Smooth muscle cell (in vitro differentiated cells): Measurements from ENCODE around the gene MTUS2. TPM values are rescaled to one million over a fixed set of nuclear protein-coding genes. Genes with fewer than 3 reads are reported as not detected.

Source experiments
- DNase-seq: peaks from one replicate; lab custom pipeline; 2025; ENCODE audit not compliant: unreplicated experiment; lab: John Stamatoyannopoulos, UW
- H2AFZ ChIP-seq: fragments of 200-600 bp; sonication (generic); 2 replicates; pipeline ENCODE4 v1.6.0; 2016; ENCODE audit warnings: antibody characterized with exemption, low read depth, mild to moderate bottlenecking
- H3F3A ChIP-seq: fragments of 200-600 bp; sonication (generic); 2 replicates; pipeline ENCODE4 v1.6.0; 2017; ENCODE audit warnings: antibody characterized with exemption, low read depth
- H3K27ac ChIP-seq: fragments of 200-600 bp; sonication (generic); 2 replicates; pipeline ENCODE4 v1.5.1; 2016; ENCODE audit warnings: low read depth, mild to moderate bottlenecking
- H3K27me3 ChIP-seq: fragments of 200-600 bp; sonication (generic); 2 replicates; pipeline ENCODE4 v1.6.1; 2016; ENCODE audit warnings: low read depth, mild to moderate bottlenecking
- H3K36me3 ChIP-seq: fragments of 200-600 bp; sonication (generic); 2 replicates; pipeline ENCODE4 v1.5.1; 2016; ENCODE audit warnings: low read depth
- H3K4me1 ChIP-seq: fragments of 200-600 bp; sonication (generic); 2 replicates; pipeline ENCODE4 v1.5.1; 2016; ENCODE audit warnings: low read depth
- H3K4me2 ChIP-seq: fragments of 200-600 bp; sonication (generic); 2 replicates; pipeline ENCODE4 v1.6.0; 2016; ENCODE audit warnings: mild to moderate bottlenecking
- H3K4me3 ChIP-seq: fragments of 200-600 bp; sonication (generic); 2 replicates; pipeline ENCODE4 v1.5.1; 2016; ENCODE audit warnings: mild to moderate bottlenecking
- H3K79me2 ChIP-seq: fragments of 200-600 bp; sonication (generic); 2 replicates; pipeline ENCODE4 v1.6.0; 2016; ENCODE audit warnings: low read depth, mild to moderate bottlenecking
- H3K9ac ChIP-seq: fragments of 200-600 bp; sonication (generic); 2 replicates; pipeline ENCODE4 v1.6.0; 2016; ENCODE audit warnings: low read depth
- H3K9me3 ChIP-seq: fragments of 200-600 bp; sonication (generic); replicated peaks from 2 replicates; pipeline ENCODE4 v1.5.1; 2016; ENCODE audit warnings: low read depth
- H4K20me1 ChIP-seq: fragments of 200-600 bp; sonication (generic); 2 replicates; pipeline ENCODE4 v1.6.0; 2016; ENCODE audit warnings: low read depth
- WGBS: methylation state at CpG from one replicate; pipeline ENCODE4 v1.1.7; 2016; ENCODE audit warnings: low lambda C conversion rate; 5-methylcytosine and 5-hydroxymethylcytosine counted together
- polyA plus RNA-seq: library from polyadenylated mRNA; unstranded; fragments of >200 nt; fragmentation: Nextera tagmentation; extraction: Ambion mirVana; gene quantifications from 2 replicates; pipeline ENCODE4 v1.2.1, GENCODE V29; 2016
- total RNA-seq: library from RNA; depleted of rRNA; stranded (reverse); fragments of >200 nt; gene quantifications from 2 replicates; pipeline ENCODE4 v1.2.3, GENCODE V29; 2014
- TF ChIP-seq, protein P1 (sequence below): fragments of 200-600 bp; sonication (generic); IDR thresholded peaks from 2 replicates; pipeline ENCODE4 v1.5.1; 2017; ENCODE audit warnings: borderline replicate concordance, mild to moderate bottlenecking, antibody characterized with exemption; ENCODE audit not compliant: insufficient read depth, poor library complexity, severe bottlenecking

Gene MTUS2
- total and polyA plus RNA-seq, 2 experiments from 2014 or later = 0.06 to 0.63 TPM

DNA sequence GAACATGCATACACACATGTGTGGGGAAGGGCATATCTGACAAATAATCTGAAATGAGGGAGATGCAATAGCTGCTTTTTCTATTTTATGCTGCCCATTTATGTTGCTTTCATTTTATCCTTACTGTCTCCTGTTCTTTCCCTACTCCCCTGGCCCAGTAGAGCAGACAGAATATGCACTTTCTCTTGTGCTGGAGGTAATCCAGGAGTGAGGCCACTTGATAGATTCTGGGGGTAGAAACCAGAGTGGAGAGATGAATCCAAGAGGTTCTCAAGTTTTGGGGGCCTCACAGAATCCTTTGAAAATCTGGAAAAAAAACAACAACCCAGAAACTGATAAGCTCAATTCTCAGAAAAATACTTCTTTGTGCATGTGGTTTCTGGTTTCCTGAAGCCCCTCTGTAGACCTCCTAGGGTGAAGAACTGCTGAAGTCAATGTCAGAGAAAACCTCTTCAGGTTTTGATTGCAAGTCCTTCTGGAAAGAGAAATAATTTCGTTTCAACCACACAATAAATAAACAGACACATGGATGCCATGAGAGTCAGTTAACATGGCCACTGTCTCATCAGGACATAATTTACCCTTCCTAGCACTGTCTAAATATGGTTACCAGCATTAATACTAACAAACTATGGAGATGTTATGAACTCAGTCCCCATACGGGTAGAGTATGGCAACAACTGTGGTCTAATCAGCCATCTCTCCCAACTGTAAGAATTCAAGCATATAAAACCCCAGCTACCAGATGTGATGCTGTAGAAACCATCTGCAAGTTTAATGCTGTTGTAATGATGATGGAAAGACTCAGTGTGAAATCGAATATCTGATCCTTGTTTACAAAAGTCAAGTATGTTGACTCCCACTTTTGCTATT lies 419.8 kb downstream of the MTUS2 start:
- H3K27ac ChIP-seq = no peak overlapping the region
- no peak for DNase-seq
- no peak overlapping the region for H2AFZ ChIP-seq
- H3F3A ChIP-seq = no peaks in the 10 kb centered on the region
- H3K79me2 ChIP-seq = no peaks in the 10 kb centered on the region
- no peaks in the 10 kb centered on the region for H3K9me3 ChIP-seq
- H3K4me3 ChIP-seq = no peak overlapping the region
- H3K4me1 ChIP-seq = no peaks in the 10 kb centered on the region
- no peak overlapping the region for H3K4me2 ChIP-seq
- H3K27me3 ChIP-seq = no peaks in the 10 kb centered on the region
- TF ChIP-seq, protein P1, sequence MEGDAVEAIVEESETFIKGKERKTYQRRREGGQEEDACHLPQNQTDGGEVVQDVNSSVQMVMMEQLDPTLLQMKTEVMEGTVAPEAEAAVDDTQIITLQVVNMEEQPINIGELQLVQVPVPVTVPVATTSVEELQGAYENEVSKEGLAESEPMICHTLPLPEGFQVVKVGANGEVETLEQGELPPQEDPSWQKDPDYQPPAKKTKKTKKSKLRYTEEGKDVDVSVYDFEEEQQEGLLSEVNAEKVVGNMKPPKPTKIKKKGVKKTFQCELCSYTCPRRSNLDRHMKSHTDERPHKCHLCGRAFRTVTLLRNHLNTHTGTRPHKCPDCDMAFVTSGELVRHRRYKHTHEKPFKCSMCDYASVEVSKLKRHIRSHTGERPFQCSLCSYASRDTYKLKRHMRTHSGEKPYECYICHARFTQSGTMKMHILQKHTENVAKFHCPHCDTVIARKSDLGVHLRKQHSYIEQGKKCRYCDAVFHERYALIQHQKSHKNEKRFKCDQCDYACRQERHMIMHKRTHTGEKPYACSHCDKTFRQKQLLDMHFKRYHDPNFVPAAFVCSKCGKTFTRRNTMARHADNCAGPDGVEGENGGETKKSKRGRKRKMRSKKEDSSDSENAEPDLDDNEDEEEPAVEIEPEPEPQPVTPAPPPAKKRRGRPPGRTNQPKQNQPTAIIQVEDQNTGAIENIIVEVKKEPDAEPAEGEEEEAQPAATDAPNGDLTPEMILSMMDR = no peak
- no peaks in the 10 kb centered on the region for H4K20me1 ChIP-seq
- H3K9ac ChIP-seq = no peak overlapping the region
- no peaks in the 10 kb centered on the region for H3K36me3 ChIP-seq
- 51% methylated on average over 3 of the region's 3 CpGs for WGBS

DNA sequence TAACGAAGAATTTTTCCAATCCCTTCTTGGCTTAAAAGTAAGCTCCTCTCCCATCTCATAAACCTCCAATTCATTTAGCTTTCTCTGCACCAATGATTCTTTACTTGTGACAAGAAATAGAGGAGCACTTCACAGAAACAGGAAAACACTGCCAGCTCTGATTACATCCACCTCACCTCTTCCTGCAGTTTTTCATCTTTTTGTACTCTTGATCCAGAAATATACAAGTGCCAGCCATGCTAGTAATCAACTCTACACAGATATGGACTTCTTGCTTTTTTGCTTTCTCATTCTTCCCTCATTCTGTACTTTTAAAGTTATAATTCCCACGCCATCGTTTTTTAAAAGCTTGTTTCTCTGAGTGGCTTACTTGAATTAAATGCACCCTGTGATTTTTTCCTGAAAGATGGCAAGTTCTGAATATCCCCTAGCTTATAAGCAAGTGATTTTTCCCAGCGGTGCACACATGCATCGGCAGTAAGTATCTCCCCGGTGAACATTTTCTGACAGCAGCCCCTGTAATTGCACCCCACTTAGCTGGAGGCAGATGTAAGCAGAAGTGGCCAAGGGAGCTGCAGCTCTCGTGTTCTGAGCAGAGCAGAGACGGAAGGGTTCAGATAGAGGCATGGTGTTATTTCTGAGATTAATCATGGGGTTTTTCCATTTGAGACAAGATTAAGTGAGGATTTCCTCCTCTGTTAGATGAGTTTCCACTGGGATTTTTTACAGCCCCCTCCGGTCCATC lies 434.7 kb downstream of the MTUS2 start:
- TF ChIP-seq, protein P1 = no peak
- Histone ChIP-seq H3K4me2 (peak overlapping the region; percentile 64), H3K36me3 (no peaks in the 10 kb centered on the region), H3K9me3 (no peaks in the 10 kb centered on the region), H3K9ac (no peak overlapping the region), H3F3A (peaks cover 13% of the 10 kb centered on the region), H4K20me1 (no peaks in the 10 kb centered on the region), H3K79me2 (no peaks in the 10 kb centered on the region), H3K4me1 (no peaks in the 10 kb centered on the region), H3K4me3 (no peak overlapping the region), H3K27me3 (no peaks in the 10 kb centered on the region), H3K27ac (peak overlapping the region; percentile 52), H2AFZ (peak overlapping the region; percentile 13)
- no peak for DNase-seq
- WGBS = 33% methylated on average over 9 of the region's 9 CpGs

DNA sequence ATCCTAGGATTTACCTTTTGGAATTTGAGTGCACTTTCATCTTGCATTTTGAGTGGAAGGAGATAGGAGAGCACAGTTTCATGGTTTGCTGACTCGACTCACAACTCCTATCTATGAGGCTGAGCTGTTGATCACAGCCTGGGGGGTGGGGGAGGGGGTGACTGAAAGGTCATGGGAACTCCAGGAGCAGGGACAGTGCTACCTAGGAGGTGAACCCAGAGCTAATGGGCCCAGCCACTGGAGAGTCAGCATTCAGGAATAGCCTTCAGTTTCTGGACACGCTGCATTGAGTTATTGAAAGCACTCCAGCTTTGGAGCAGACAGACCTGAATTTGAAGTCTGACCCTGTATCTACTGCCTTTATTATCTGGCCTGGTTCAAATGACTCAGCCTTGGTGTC lies 435.4 kb downstream of the MTUS2 start:
- Histone ChIP-seq H3K4me1 (no peaks in the 10 kb centered on the region), H3K9ac (no peak overlapping the region), H3K9me3 (no peaks in the 10 kb centered on the region), H3K4me2 (peak overlapping the region; percentile 64), H3K27me3 (no peaks in the 10 kb centered on the region), H2AFZ (no peak overlapping the region), H3K79me2 (no peaks in the 10 kb centered on the region), H3K4me3 (no peak overlapping the region), H3F3A (peaks cover 19% of the 10 kb centered on the region), H3K36me3 (no peaks in the 10 kb centered on the region), H4K20me1 (no peaks in the 10 kb centered on the region), H3K27ac (peak overlapping the region; percentile 52)
- WGBS = 25% methylated on average over 2 of the region's 2 CpGs
- DNase-seq = no peak
- TF ChIP-seq, protein P1 = no peak
